GM18520 (cell line): Measurements from ENCODE around the gene STMN1.

Source experiments
- ATAC-seq: cut with Tn5 transposase; IDR thresholded peaks from one replicate; pipeline ENCODE4 v1.9.1; 2021; ENCODE audit not compliant: unreplicated experiment

STMN1 gene

DNA sequence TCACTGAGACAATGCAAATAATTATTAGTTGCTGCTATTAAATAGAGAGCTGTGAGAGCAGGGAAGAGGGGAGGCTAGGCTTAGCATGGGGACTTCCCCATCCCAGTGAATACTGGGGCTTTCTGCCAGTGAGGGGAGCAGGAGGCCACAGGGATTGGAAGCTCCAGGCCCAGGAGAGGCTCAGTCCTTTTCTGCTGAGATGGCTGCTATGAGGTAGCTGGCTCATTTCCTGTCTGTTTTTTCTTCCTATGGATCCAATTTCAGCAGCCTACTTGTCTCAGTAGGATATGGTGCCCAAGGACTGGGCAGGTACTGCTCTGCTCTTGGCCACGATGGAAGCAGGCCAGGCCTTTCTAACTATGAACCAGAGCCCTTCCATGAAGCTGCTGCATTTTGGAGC lies 10.0 kb downstream of the STMN1 start:
- ATAC-seq: no peak

DNA sequence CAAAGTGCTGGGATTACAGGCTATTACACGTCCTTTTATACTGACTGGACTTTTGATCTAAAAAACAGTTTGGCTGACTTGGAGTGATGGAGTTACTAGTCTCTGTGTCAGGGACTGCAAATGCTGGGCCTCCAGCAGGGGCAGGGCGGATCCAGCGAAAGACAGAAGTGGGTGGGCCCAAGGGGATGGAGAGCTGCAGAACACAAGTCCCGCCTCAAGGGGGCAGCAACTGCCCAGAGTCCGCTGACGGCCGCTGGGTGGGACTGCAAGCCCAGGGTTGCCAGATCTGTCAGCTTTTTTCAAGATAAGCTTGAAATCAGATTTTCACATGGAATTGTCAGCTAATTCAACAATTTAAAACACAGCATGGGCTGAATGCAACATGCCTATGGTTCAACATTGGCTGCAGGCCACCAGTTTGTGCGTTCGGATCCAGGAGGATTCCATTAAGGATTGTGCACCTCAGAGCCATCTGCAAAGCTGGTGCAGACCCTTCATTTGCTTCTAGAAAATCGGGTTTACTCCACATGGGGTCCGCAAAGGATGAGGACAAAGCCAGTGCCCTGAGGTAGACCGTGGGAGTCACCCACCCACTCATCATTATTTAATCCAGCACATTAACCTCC lies 10.7 kb downstream of the STMN1 start:
- ATAC-seq: peak; percentile 78

DNA sequence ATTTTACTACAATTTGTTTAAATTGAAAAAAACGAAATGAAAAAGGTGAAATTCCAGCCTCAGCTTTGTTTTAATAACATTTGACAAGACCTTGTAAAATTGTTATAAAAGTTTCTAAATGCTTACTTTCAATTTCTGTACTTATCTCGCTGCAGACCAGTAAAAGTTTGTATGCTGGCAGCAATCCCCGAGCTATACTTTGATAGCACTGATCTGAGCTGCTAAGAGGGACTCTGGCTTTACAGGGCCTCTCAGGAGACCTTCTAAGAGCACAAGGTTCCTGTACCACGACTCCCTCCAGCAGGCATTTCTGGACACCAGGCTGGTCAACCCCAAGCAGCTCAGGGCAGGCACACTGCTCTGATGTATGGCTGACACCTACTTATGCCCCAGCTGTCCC lies 13.1 kb downstream of the STMN1 start:
- ATAC-seq: no peak

DNA sequence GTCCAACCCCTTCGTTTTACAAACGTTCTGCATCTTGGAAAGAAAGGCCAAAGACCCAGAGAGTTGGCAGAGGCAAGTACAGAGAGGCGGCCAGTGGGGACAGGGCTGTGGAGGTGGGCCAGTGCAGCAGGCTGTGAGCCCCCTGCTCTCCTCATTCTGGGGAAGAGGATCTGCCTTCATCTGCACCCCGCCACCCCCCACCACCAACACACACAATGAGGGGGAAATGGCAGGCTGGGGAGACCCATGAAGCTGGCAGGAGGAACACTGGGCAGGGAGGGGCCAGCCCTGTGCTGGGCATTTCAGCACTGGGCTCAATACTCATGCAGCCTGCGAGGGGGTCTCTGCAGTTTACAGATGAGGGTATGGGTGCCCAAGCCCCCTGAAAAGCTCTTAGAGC lies 14.6 kb downstream of the STMN1 start:
- ATAC-seq: no peak

DNA sequence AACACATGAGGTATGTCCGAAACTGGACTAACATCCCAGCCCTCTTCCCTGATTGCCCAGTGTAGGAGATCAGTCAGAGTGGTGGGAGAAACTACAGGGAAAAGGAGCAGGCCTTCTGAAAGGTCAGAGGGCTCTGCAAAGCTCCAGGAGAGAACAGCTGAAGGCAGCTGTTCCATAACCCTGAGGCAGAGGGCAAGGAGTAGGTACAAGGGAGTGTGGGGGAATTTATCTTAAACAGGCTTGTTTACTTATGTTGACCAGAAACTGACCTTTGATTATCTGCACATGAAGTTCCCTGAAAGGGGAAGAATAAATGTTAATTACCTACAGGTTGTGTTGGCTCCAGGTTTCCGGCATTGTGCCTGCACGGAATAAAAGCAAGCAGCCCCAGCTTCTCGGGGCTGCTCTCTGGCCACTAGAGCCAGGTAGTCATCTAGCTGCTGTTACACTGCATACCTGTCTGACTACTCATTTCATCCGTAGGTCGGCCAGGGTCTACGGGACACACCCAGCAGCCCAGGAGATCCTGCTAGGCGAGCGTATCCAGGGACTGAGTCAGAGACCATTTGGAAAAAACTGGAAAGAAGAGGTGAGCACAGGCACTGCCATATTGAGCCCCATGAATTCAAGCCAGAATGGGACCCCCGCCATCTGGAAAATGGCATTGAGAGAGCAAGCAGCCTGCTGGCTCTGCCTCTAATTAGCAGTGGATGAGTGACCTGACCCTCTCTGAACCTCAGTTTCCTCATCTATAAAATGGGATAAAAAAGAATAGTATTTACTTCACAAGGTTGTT lies 15.8 kb downstream of the STMN1 start:
- no peak for ATAC-seq

DNA sequence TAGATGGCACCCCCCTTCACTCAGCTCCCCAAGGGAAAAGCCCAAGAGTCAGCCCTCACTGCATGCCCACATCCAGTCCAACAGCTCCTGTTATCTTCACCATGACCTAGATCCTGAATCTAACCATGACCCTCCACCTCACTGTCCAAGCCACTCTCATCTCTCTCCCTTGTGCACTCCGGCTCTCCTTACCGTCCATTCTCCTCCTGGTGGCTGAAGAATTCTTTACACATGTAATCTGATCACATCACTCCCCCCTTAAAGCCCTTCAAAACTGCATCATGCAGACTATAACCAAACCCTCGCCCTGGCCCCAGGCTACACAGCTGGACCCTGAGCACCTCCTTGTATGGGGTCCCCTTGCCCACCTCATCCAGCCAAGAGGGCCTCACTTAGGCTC lies 16.7 kb downstream of the STMN1 start:
- no peak for ATAC-seq

DNA sequence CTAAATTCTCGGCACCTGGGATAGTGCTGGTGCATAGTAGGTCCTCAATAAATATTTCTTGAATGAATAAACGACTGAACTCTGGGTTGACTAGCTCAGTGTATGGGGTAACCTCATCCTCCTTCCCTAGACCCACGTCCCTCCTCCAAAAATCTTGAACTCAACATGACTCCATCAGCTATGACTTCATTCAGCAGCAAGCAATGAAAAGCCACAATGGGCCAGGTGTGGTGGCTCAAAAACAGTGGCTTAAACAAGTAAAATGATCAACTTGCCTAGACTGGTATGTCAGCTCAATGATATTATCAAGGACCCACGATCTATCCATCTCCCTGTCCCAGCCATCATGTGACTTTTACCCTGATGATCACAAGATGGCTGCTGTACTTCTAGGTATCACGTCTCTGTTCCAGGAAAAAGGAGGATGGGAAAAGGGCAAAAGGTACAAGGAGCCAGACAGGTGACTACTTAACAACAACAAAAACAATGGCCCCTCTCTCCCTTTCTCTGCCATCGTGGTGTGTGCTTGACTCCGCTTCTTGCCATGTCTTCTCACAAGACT lies 17.7 kb downstream of the STMN1 start:
- ATAC-seq: no peak

DNA sequence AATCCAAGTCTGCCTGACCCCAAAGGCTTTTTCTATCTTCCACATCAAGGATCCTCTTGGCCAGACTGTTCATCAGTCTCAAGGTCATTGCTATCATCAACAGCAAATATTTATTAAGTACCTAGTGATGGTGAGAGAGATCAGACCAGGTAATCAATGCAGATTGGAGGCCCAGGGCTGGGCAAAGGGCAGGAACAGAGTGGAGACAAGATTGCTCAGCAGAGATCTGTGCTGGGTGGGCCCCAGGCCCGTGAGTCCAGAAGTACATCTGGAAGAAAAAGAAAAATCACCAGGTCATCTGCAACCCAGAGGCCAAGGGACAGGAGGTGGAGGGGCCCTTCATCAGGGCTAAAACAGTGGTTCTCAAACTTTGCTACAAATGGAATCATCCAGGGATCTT lies 20.6 kb downstream of the STMN1 start:
- no peak for ATAC-seq

DNA sequence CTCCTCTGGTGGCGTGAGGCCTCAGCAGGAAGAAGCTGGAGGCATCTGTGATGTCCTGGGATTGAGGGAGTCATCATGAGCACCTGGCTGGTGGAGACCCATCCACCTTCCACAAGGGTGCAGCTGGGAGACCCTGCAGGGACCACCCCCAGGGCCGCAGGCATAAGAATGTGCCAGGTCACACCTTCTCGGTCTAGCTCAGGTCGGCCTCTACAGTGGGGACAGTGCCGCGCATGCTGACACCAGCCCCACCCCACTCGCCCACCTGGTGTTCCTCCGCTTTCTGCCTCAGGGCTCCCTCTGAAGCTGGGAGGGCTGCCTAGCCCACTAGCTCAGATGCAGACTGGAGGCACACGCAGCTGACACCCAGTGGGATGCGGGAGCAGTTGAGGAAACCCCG lies 25.0 kb downstream of the STMN1 start:
- no peak for ATAC-seq

DNA sequence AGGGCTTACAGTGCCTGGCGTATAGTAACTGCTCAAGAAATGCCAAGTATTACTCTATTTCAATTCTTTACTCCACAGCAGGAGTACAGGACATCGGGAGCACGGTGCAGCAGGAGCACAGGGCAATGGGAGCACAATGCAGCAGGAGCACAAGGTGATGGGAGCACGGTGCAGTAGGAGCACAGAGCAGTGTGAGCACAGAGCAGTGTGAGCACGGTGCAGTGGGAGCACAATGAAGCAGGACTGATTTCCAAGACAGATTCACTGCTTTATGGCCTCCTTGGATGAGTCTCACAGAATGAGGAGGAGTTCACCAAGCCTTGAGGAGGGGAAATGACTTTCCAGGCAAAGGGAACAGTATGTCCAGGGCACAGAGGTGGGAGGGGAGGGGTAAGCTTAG lies 25.7 kb downstream of the STMN1 start:
- no peak for ATAC-seq

DNA sequence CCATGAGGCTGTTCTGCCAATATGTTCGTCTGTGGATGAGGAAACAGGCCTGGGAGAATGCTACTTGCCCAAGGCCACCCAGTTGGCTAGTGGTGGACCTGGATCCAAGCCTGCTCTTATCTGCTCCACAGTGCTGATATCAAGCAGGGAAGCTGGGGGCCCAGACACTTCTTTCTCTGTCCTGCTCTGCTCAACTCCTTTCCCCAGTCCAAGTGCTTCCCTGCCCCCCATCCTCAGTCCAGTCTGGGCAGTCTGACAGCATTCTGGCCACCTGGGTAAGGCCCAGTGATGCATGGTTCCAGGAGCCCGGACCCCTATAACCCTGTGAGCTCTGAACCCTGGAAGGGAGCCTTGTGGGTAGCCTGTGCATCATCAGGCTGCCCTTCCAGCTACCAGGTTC lies 26.5 kb downstream of the STMN1 start:
- no peak for ATAC-seq

DNA sequence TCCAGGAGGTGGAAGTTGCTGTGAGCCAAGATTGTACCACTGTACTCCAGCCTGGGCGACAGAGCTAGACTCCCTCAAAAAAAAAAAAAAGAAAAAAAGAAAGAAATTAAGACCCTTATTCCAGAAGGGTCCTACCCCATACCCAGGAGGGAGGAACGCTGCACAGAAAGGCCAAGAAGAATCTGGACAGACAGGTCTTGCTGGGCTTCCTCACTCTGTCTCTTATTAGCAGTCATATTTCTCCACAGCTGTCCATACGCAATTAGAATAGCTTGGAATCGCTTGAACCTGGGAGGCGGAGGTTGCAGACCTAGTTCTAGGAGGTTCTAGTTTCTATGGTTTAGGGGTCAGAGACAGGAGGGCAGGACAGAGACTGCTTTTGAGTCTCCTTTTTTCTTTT lies 27.5 kb downstream of the STMN1 start:
- no peak for ATAC-seq

DNA sequence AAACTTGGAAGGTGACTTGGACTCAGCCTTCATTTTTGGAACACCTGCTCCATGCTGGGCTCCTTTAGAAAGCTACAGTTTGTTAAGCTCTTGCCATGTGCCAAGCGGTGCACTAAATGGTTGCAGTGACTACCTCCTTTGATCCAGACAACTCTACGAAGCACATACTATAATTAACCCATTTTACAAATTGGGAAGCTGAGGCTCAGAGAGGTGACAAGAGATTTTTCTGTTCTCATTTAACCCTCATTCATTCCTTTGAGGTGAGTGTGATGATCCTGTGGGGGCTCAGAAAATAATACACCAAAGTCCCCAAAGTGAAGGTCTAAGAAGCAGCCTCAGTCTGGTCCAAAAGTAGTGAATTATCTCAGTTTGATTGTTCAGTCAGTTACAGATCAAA lies 29.1 kb downstream of the STMN1 start:
- ATAC-seq: no peak

DNA sequence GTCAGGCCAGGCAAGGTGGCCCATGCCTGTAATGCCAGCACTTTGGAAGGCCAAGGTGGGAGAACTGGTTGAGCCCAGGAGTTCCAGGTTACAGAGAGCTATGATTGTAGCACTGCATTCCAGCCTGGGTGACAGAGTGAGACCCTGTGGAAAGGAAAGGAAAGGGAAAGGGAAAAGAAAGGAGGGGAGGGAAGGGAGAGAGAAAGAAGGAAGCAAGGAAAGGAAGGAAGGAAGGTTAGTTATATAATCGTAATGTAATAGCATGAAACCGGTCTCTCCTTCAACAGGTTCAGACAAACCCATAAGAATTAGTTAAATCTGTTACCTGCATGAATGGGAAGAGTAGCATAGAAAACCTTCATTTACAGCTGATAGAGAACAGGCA lies 29.5 kb downstream of the STMN1 start:
- no peak for ATAC-seq

DNA sequence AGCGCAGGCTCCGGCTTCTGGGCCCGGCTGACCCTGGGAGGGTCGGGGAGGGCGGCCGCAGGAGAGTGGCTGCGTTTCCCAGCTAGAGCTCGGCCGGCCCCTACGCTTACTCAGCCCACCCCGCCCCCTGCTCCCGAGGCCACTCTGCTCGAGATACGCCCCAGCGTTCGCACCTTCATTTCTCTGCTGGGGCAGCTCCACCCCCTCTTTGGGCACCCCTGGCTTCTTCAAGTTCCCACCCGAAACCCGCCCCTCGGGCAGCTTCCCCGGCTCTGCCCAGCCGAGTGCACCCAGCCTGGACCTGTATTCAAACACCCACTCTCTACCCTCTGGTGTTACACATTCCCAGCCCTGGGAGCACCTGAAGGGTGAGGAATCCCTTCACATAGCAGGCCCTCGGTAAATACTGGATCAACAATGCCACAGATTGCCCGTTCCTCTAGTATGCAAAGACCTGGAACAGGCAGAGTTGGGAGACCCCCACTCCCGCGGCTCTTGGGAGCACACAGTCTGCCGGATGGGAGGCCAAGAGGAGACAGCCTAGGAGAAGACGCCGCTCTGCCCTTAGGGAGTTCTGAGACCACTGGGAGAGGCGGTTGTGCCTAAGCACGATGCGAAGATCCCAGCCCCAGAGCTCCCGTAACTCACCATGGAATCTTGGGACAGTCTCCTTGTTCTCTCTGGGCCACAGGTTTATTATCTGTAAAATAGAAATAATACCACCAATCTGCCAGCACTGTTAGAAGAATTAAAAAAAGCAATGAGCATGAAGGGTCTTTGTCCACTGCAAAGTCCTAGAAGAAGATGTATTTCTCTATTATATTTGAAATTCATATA lies 30.1 kb downstream of the STMN1 start:
- no peak for ATAC-seq

DNA sequence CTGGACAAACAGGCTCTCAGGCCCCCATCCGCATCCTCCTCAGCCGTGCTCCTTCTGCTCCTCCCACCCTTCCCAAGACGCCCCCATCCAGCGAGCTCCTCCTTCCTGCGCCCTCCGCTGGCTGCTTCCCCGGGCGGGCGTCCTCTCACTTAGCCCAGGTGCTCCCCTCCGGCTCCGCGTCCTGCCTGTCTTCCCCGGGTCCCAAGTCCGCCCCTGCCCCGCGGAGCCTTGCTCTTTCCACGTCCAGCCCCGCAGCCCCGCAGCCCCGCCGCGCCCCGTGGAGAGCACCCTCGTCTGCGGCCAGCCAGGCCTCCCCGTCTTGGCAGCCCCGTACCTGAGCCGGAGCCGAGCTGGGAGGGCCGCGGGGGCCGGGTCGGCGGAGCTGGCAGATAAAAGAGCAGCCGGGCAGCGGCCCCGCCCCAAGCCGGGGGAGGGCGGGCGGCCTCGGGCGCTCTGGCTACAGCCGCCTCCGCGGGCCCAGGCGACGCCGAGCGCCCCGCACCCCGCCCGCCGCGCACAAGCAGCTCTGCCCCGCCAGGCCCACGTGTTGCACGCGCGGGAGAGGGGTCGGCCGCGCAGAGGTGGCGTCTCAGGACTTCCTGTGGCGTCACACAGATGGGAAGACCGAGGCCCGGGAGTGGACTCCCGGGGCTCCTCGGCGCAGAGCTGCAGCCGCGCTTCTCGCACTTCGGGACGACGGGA lies 30.9 kb downstream of the STMN1 start, which contains the start of gene PAQR7:
Gene PAQR7 (minus strand): TSS at position 555 of the 702 bp plus-strand sequence. CDS start 11,869 bp downstream, outside the sequence.
- ATAC-seq: no peak

DNA sequence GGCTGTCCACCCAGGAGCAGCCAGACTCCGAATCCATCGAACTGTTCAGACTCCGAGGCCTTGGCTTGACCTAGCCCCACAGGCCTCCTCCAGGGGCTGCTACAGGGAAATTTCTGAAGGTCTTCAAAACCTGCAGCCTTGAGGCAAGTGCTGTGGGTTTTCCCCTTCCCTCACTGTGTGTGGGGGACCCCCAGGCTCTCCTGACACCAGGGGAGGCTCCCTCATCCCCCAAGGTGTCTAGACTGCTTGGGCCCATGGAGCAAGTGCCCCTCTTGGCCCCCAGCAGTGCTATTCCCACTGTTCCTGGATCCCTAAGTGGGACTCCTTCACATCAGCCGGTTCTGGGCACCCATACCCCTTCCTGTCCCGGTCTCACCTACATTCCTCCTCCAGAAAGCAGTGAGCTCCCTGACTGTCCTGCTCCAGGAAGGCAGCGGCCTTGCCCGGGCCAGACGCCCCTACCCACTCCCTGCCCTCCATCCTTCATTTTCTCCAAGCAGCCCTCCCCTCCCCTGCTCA lies 31.5 kb downstream of the STMN1 start:
- no peak for ATAC-seq

DNA sequence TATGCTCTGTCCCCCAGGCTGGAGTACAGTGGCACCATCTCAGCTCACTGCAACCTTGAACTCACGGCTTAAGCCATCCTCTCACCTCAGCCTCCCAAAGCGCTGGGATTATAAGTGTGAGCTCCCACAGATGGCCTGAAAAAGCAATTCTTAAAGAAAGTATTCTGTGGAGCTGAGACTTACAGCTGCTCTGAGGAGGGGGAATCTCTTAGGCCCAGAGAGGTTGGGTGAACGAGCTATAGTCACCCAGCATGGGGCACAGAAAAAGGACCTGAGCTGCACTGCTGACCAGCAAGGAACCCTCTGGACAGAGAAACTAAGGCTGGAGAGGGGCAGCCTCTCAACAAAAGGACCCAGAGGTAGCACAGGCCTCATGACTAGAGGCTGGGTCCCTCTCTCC lies 32.0 kb downstream of the STMN1 start:
- ATAC-seq: no peak

DNA sequence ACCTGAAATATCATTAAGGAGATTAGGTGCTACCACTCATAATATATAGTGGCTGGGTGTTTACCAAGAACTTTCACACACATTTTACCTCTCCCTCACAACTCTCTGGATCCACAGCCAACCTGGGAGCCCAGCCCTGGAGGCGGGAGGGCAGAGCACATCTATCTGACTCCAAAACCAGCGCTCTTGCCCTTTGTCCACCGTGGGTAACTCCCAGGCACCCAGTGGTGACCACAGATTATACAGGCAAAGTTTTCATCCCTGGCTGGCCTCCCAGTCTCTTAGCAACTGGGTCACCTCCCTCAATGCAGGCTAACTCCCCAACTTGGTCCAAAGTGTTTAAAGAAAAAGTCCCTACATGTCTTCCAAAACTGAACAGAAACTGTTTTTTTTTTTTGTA lies 33.1 kb downstream of the STMN1 start:
- no peak for ATAC-seq

DNA sequence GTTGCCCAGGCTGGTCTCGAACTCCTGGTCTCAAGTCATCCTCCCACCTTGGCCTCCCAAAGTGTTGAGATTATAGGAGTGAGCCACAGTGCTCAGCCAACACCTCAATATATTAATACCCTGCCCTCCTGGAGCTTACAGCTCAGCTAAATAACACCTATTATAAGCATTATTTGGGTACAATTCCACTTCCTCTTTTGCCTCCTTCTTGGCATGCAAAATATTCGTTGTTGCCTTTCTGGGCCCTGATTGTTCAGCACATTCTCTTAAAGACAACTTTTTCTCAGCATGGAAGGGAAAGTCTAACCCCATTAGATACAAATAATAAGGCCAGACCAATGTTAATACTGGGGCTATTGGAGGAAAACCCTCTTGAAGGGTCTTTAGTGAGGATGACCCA lies 33.5 kb downstream of the STMN1 start:
- no peak for ATAC-seq
